Fibroblast of villous mesenchyme (primary cell): ENCODE measurements around the gene FHAD1. TPM values are rescaled to one million over a fixed set of nuclear protein-coding genes. Genes with fewer than 3 reads are reported as not detected.

Experiments used
- DNase-seq: peaks from one replicate; pipeline ENCODE4 v3.0.0-alpha.2; 2010; ENCODE audit warnings: low read depth
- H3K4me3 ChIP-seq: 2 replicates; pipeline ENCODE4 v1.5.1; 2011; ENCODE audit warnings: low read depth, mild to moderate bottlenecking, low read length
- total RNA-seq: library from RNA; depleted of rRNA; stranded (reverse); fragments of >200 nt; gene quantifications from 2 replicates; pipeline ENCODE4 v1.2.3, GENCODE V29; 2012
- TF ChIP-seq, protein P1 (sequence below): IDR thresholded peaks from 2 replicates; pipeline ENCODE4 v1.5.1; 2012; ENCODE audit warnings: low read depth, mild to moderate bottlenecking, low read length; ENCODE audit not compliant: insufficient read depth

Gene FHAD1
- total RNA-seq, 1 donor: under 0.01 TPM

DNA sequence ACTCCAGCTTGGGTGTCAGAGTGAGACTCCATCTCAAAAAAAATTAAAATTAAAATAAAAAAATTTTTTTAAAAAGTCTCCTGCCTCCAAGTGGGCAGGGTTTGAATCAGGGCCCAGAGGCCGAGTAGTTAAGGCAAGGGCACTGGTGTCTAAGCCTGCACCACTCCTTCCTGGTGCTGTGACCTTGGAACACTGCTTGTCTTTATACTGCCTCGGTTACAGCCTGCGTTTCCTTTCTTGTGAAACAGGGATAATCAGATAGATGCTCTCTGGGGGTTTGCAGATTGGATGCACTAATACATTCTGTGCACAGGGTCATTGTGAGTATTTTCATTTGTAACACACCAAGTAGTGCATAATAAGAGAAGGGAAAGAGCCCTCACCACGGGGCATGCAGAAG is 104.3 kb downstream of the FHAD1 start:
- TF ChIP-seq, protein P1, sequence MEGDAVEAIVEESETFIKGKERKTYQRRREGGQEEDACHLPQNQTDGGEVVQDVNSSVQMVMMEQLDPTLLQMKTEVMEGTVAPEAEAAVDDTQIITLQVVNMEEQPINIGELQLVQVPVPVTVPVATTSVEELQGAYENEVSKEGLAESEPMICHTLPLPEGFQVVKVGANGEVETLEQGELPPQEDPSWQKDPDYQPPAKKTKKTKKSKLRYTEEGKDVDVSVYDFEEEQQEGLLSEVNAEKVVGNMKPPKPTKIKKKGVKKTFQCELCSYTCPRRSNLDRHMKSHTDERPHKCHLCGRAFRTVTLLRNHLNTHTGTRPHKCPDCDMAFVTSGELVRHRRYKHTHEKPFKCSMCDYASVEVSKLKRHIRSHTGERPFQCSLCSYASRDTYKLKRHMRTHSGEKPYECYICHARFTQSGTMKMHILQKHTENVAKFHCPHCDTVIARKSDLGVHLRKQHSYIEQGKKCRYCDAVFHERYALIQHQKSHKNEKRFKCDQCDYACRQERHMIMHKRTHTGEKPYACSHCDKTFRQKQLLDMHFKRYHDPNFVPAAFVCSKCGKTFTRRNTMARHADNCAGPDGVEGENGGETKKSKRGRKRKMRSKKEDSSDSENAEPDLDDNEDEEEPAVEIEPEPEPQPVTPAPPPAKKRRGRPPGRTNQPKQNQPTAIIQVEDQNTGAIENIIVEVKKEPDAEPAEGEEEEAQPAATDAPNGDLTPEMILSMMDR: no peak
- DNase-seq: no peak
- no peak overlapping the region for H3K4me3 ChIP-seq

DNA sequence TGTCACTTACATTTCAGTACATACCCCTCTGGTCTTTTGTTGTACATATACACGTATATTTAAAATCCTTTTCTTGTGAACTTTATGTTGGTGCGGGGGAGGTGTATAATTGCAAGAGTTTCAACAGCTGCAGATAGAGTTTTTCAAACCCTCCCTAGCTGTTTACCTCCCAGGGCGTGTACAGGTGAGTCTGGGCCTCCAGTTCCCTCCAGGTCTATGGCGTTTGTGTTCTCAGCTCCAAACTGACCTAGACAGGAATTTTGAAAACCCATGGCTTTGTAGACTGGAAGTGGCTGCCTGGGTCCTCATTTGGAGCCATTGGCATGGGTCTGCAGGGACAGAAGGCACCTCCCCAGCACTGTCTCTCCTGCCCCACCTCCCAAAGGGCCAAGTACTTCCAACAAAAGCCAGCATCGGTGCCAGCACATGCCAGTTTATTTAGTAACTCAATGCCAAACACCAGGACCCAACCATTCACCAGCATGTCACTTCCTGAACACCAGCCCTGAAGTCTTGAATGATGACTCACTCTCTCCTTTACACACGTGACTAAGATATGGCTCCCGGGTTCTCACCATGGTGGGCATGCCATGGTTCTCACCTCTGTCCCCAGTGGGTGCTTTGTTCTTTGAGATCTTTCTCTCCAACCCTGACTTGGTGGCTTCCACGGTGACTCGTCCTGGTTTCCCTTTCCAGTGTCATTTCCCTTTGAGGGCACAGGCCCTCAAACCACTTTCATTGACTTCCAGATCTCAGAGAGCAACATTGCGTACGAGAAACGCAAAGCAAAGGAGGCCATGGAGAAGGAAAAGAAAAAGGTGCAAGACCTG is 105.3 kb downstream of the FHAD1 start:
- DNase-seq: peak; percentile 30
- TF ChIP-seq, protein P1: no peak
- H3K4me3 ChIP-seq: no peak overlapping the region

DNA sequence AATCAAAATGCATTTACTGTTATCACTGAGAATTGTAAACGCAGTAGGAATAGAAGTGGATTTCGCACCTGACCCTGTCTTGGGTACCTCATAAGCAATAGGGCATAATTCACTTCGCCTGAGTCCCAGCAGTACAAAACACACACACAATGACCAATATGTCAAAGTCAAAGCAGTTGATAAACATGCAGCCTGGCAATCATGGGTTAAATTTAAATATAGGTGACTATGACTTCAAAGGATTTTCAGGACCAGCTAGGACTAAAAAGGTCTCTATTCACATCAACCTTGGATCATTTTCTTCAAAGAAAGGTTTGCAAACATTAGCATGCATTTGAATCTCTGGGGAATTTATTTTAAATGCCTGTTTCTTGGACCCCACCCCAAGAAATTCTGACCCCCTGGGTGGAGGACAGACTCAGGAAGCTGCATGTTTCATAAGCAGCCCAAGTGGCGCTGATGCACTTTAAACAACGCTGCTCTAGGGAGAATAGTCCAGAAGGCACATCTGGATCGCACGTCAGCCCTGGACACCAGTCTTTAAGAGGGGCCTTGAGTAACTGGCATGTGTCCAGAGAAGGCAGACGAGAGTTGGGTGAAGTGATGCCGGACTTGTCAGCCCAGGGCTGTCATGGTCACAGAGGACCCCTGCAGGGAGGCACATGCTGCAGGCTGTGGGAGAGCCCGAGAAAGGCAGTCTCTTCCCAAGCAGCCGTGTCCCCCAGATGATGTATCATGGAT is 107.0 kb downstream of the FHAD1 start:
- no peak for DNase-seq
- TF ChIP-seq, protein P1: no peak
- no peak overlapping the region for H3K4me3 ChIP-seq

DNA sequence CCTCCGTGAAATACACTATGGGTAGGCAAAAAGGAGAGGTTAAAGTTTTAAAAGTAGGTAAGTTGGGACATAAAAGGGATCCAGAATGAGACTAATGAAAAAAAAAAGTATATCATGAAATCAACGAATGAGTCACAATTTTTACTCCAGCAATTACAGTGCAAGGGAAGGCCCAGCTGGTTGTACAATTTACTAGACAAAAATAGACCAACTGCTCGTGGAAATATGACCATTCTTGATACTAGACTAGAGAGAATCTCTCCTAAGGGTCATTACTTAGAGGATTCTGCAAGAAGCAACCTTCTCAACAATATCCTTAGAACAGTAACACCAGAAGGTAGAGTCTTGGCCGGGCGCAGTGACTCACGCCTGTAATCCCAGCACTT is 107.5 kb downstream of the FHAD1 start:
- DNase-seq: peak; percentile 8
- H3K4me3 ChIP-seq: no peak overlapping the region
- TF ChIP-seq, protein P1: no peak

DNA sequence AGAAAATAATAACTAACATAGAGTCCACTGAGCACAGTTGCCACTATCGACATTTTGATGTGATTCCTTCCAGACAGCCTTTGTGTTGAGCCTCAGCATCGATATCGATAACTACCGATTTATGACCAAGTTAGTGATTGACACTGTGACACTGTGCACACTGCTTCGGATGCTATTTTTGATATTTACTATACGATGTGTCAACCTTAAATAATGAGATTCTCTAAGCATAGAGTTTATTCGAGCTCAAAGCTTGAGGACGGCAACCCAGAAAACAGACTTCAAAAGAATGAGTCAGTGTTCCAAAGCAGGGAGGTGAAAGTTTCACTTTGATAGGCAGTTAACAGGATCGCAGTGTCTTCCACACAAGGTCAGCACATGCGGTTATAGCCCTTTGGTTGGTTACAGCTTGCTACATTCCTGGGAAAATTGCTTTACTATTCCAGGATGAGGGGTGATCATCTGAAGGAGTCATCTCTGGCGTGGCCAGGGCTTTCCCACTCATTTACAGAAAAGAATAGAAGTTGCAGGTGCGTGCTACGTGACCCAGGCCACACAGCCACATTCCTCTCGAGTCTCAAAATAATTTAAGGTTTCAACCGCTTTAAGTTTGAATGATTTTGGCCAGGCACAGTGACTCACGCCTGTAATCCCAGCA is 109.1 kb downstream of the FHAD1 start:
- TF ChIP-seq, protein P1: no peak
- DNase-seq: peak; percentile 57
- H3K4me3 ChIP-seq: no peak overlapping the region

DNA sequence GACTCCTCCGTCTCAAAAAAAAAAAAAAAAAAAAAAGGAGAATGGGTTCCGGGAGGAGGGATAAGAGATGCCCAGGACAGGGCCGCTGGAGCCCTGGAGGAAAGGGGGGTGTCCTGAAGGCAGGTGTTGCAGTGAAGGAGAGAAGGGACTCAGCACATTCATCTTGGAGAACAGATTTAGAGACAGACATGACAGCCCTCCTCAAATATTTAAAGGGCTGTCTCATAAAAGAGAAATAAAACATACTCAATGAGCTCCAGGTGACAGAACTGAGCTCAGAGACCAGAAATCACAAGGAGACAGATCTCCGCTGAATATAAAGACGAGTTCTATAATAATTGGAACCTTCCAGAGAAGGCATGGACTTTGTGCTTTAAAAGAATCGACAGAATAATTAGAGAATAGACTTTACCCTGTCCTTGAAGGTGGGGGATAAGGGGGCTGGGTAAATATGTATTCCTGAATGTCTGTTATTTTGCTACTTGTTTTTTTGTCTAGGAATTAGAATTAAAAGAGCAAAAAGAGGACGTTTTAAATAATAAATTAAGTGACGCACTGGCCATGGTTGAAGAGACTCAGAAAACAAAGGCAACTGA is 110.7 kb downstream of the FHAD1 start:
- no peak overlapping the region for H3K4me3 ChIP-seq
- TF ChIP-seq, protein P1: no peak
- no peak for DNase-seq
